ENCODE data around the gene HBM.
A peak's percentile ranks its signal among the peaks of the same experiment; 100 is the strongest.
"Not testable (repeated sequence)": the region's sequence is repeated elsewhere in the genome, so short reads cannot be mapped to it uniquely, and the experiment has no call there.

HBM gene

DNA sequence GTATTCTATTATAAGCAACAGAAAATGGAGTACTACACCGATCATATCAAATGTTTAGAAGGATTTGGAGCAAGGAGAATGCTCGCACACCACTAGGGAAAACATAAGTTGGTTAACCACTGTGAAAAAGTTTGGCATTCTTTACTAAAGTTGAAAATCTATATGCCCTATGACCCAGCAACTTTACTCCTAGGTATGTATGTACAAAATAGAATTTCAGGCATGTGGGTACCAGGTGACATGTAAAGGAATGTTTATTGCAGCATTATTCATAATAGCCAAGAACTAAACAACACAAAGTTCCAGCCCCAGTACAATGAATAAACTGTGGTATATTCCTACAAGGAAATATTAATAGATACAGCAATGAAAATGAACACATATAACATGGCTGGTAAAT lies 19.1 kb upstream of the HBM start:
- DNase-seq (ENCODE audit: low read depth, low spot score) = no peak

DNA sequence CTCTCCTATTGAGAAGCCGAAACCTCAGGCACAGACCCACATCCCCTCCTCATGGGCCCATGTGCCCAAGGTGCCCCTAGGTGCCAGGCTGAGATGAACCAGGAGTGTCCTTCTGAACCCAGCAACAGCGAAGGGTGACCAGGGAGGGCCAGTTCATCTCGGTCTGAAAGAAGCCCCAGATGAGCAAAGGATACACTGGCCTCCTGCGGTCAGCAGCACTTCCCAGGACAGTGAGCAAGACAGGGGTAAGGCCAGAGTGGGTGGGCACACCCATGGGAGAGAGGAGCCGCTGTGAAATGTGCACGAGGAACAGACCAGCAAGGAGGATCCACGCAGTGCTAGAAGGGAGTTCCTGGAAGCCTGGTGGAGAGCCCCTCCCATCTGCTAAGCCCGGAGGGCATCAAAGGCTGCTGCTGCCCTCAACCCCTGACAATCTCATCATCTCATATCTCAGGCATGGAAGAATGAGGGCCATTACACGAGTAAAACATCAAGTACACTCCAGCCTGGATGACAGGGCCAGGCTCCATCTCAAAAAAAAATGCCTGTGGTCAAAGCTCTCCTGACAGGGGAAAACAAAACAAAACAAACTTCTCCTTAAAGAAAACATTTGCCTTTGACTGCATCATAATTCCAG lies 16.6 kb upstream of the HBM start:
- DNase-seq (ENCODE audit: low read depth, low spot score) = no peak

- DNase-seq (ENCODE audit: low read depth, low spot score) = no peak
These were observed 13.3 kb upstream of the HBM start, which contains the start of gene HBZ for GRCh38 chr16:152141-153128. HBZ (plus strand) TSS chr16:152644; CDS start chr16:152910, 266 bp downstream.

DNA sequence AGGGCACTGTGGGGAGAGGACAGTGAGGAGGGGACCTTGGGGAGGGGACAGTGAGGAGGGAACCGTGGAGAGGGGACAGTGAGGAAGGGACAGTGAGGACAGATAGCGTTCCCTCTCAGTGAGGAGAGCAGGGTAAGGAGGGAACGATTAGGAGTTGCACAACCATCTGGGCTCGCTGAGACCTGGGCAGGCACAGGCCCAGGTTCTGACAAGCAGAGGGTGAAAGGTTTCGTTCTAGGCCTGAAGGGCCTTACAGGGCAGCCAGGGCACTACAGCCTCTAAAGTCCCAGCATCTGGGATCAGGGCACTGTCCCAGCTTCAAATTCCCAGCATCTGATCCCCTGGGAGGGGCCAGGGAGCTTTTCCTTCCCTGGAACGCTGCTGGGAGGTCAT lies 12.7 kb upstream of the HBM start:
- not testable (repeated sequence) for DNase-seq (ENCODE audit: low read depth, low spot score)

GRCh38 chr16:153550-154216 lies 12.1 kb upstream of the HBM start:
- not testable (repeated sequence) for DNase-seq (ENCODE audit: low read depth, low spot score)

- no peak for DNase-seq (ENCODE audit: low read depth, low spot score)
These were observed 11.4 kb upstream of the HBM start for GRCh38 chr16:154217-155030.

- DNase-seq (ENCODE audit: low read depth, low spot score) = no peak
These were observed 10.8 kb upstream of the HBM start for GRCh38 chr16:155031-155398.

GRCh38 chr16:159136-159849 lies 6.5 kb upstream of the HBM start:
- no peak for DNase-seq (ENCODE audit: low read depth, low spot score)

GRCh38 chr16:160242-160641 lies 5.5 kb upstream of the HBM start:
- DNase-seq (ENCODE audit: low read depth, low spot score) = not testable (repeated sequence)

- no peak for DNase-seq (ENCODE audit: low read depth, low spot score)
These were observed 5.0 kb upstream of the HBM start for GRCh38 chr16:160691-161190.

GRCh38 chr16:162271-162991 lies 3.3 kb upstream of the HBM start:
- no peak for DNase-seq (ENCODE audit: low read depth, low spot score)

GRCh38 chr16:163139-163538 lies 2.6 kb upstream of the HBM start:
- DNase-seq (ENCODE audit: low read depth, low spot score) = not testable (repeated sequence)

DNA sequence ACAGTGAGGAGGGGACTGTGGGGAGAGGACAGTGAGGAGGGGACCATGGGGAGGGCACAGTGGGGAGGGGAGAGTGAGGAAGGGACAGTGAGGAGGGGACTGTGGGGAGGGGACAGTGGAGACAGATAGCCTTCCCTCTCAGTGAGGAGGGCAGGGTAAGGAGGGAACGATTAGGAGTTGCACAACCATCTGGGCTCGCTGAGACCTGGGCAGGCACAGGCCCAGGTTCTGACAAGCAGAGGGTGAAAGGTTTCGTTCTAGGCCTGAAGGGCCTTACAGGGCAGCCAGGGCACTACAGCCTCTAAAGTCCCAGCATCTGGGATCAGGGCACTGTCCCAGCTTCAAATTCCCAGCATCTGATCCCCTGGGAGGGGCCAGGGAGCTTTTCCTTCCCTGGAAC lies 2.1 kb upstream of the HBM start:
- DNase-seq (ENCODE audit: low read depth, low spot score) = not testable (repeated sequence)

DNA sequence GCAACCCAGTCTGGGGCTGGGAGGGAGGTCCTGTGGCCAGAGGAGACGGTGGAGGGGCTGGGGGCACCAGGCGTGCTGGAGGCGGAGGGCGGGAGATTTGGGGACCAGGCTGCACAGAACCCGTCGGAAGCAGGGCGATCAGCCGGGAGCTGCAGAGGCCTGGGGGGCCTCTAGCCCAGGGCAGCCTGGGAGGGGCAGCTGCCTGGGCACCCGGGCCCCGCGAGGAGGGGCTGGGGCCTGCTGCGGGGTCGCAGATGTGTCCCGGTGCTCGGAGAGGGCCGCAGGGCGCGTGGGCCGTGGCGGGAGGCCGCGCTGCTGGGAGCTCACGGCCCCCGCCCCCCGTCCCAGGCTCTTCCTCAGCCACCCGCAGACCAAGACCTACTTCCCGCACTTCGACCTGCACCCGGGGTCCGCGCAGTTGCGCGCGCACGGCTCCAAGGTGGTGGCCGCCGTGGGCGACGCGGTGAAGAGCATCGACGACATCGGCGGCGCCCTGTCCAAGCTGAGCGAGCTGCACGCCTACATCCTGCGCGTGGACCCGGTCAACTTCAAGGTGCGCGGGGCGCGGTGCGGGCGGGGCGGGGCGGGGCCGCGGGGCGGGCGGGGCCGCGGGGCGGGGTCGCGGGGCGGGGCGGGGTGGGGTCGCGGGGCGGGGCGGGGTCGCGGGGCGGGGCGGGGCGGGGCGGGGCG lies 1.5 kb upstream of the HBM start:
- not testable (repeated sequence) for DNase-seq (ENCODE audit: low read depth, low spot score)

DNA sequence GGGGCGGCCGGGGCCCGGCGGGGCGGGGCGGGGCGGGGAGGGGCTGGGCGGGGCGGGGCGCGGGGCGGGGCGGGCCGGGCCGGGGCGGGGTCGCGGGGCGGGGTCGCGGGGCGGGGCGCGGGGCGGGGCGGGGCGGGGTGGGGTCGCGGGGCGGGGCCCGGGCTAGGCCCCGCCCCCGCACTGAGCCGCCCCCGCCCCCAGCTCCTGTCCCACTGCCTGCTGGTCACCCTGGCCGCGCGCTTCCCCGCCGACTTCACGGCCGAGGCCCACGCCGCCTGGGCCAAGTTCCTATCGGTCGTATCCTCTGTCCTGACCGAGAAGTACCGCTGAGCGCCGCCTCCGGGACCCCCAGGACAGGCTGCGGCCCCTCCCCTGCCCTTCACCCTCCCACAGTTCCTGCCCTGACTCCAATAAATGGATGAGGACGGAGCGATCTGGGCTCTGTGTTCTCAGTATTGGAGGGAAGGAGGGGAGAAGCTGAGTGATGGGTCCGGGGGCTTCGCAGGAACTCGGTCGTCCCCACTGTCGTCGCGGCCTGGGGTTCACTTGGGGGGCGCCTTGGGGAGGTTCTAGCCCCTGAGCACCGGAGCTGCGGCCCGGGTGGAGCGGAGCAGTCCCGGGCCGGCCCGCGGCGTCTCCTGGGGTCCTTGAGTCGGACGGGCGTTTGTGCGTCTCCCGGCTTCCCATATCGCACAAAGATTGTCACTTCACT lies 795 bp upstream of the HBM start:
- peak; percentile 61 for DNase-seq (ENCODE audit: low read depth, low spot score)

DNA sequence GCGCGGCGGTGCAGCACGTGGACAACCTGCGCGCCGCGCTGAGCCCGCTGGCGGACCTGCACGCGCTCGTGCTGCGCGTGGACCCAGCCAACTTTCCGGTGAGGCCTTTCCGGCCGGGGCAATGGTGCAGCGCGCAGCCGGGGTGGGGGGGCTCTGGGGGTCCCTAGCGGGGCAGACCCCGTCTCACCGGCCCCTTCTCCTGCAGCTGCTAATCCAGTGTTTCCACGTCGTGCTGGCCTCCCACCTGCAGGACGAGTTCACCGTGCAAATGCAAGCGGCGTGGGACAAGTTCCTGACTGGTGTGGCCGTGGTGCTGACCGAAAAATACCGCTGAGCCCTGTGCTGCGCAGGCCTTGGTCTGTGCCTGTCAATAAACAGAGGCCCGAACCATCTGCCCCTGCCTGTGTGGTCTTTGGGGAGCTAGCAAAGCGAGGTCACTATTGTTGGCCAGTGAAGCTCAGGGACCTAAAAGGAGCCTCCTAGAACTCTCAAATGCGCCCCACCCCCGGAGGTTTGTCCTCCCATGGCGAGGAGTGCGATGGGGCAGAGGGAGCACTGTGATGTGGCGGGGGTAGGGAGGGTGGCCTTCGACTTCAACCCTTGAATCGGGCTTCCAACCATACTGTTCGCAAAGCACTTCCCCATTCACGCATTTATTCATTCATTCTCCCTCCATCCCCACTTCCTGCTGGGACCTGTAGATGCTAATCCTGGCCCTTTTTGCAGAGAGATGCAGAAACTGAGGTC lies 770 bp downstream of the HBM start:
- no peak for DNase-seq (ENCODE audit: low read depth, low spot score)

GRCh38 chr16:167122-167690 lies 1.4 kb downstream of the HBM start:
- no peak for DNase-seq (ENCODE audit: low read depth, low spot score)

GRCh38 chr16:168424-168823 lies 2.6 kb downstream of the HBM start:
- DNase-seq (ENCODE audit: low read depth, low spot score) = no peak
